OCI-M1 (cell line): Measurements from ENCODE around the gene SUSD3.

Experiments
- DNase-seq: peaks from one replicate; lab custom pipeline; 2025; lab: John Stamatoyannopoulos, UW

The SUSD3 gene

GRCh38 chr9:93123561-93124283 lies 65.2 kb downstream of the SUSD3 start:
- DNase-seq, result no peak

- no peak for DNase-seq
Observed at GRCh38 chr9:93124793-93125192, 66.3 kb downstream of the SUSD3 start.

DNA sequence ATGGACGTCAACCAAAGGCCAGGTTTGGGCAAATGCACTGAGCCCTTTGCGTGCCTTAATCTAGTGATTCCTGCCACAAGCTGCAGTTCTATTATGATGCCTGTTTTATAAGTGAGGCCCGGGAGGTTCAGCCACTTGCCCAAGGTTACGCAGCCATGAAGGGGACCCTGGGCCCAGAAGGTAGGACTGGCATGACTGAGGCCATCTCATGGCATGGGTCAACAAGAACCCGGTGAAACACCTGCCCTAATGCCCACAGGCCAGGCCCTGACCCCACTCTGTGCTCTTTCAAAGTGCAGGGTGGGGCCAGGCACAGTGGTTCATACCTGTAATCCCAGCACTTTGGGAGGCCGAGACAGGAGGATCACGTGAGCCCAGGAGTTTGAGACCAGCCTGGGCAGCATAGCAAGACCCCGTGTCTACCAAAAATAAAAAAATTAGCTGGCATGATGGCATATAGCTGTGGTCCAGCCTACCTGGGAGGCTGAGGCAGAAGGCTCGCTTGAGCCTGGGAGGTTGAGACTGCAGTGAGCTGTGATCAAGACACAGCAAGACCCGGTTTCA lies 66.9 kb downstream of the SUSD3 start:
- no peak for DNase-seq

GRCh38 chr9:93126151-93126781 lies 67.8 kb downstream of the SUSD3 start:
- DNase-seq, result no peak

DNA sequence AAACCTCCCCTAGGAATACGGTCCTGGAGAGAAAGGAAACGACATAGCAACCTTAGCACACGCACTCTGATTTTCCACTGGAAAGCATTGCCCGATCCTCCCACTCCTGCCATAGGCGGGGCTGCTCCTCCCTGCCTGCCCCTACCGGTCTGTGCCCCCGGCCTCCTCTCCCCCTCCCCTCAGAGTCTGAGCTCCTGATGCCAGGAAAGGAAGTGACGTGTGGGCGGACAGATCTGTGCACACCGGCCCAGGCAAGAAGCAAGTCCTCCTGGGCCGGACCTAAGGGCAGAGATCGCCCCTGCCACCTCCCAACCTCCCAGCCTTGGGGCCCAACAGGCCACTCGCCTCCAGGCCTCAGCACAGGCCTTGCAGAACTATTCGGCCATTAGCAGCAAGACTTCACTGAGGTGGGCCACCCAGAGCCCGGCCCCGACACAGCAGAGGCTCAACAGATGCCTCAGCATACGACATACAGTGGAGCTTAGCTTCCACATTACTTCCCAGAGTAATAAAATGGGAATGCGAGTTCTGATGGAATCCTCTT lies 68.4 kb downstream of the SUSD3 start:
- DNase-seq, result no peak

DNA sequence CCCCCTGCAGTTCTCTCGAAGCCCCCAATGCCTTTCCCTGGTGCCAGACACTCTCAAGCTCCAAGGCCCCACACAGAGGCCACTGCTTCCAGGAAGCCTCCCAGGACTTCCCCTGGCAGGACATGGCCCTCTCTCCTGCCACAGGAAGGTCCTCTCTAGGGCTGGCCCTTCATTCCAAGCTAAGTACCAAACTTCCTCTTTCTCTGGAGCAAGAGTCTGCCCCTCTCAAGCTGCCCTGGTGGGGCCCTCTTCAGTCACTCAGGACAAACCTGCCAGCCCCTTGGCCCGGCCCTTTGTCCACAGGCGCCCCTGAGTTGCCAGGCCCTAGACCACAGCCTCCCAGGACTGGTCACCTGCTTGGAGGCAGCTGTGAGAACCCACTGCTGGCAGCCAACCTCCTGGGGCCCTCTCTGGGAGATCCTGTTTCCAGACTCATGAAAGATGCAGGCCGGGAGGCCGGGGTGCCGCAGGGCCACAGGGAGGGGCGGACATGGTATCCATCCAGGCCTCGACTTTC lies 69.0 kb downstream of the SUSD3 start:
- DNase-seq, result peak; percentile 46

DNA sequence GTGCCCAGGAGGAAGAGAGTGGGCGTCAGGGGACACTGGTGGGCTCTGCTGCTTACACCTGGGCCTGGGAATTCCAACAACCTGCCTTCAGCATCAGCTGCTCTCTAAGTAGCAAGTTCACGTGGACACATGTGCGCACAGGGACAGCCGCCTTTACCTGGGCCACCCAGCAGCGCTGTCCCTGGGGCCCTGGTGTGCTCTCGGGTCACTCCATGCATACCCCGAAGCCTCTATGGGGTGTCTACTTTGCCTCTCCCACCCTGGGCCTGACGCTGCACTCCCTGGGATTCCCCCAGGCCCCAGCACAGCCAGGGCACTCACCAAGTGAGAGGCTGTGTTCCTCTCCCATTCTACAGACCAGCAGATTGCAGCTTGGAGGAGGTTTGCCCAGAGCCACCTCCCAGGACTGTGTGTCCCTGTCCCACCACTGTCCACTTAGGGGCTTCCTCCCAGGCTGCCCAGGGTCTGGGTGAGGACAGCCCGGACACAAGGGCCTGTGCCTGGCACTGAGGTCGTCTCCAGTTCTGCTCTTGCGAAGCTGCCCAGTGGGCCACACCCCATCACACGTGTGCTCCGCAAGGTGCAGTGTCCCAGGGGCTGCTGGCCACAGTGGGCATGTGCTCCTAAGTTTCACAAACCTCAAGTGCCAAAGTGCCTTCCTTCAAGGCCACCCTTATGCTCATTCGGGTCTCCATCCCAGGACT lies 69.7 kb downstream of the SUSD3 start:
- DNase-seq, result no peak

DNA sequence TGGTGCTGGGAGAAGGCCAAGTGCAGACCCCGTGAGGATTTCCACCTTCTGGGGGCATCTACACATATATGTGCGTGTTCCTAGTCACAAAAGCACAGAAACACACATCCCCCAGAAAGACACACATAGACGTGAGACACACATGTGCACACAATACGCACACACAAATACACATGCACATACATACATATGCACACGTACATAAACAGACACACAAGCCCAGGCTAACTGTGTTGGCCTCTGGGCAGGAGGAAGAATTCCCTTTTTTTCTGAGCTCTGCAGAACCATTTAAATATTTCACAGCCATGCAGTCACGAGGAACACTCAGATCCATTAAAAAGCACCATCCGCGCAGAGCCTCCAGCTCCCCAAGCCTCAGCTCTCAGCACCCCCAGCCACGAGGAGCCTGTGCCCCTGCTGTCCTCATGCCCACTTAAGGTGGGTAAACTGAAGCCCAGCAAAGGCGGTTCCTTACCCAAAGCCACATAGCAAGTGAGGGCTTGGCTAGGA lies 70.3 kb downstream of the SUSD3 start:
- DNase-seq, result no peak

GRCh38 chr9:93129286-93129685 lies 70.8 kb downstream of the SUSD3 start:
- DNase-seq, result no peak

DNA sequence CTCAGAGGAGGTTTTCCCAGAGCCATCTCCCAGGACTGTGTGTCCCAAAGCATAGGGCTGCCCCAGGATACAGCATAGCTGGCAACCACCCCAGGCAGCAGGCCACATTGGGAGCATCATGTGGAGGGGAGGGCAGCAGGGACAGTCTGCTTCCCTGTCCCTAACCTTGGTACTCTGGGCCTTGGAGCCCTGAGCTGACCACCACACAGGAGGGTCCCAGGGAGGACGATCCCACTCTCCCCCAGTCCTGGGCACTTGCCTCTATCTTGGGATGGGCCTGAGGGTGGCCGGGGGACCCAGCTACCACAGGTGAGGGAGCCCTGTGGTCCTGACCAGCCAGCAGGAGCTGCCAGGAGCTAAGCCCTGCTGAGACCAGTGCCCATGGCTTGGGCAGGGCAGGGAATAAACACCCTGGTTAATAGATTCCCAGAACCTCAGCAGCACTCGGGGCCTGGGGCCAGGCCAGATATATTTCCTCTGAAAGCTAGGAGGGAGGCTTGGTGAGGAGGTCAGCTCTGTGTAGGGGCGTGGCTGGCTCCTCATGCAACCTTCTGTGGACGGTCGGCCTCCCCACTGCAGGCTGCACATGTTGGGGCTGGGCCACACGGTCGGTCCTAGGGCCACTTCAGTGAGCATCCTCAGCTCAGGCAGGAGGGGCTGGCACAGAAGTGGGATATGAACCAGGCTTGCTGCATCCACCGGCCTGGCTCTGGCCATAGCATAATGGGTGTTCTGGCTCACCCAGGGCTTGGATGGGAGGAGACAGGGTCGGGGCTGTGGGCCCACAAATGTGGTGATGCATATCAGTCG lies 71.4 kb downstream of the SUSD3 start:
- no peak for DNase-seq

DNA sequence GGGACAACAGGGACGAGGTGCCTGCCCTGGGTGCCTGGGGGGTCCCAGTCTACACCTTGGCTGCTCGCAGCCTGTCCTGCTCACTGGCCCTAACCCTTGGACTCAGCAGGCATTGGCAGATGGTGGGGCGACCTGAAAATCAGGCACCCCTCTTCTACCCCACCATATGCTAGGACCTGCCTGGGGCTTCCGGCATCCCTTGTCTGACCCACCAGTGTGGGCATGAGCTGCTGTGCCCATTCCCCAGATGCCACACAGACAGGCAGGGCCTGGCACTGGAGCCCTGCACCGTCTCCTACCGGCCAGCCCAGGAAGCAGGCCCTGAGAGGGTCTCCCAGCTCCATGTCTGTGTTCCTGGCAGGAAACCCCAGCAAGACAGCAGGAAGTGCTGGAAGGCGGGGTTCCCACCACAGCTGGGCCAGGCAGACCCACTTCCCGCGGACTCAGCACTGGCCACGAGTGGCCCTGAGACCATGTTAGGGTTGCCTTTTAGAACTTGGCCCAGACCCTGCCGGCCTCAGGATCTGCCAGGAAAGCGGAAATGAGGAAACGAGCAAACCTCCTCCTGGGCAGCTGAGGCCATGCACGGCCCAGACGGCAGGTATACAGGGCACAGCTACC lies 72.5 kb downstream of the SUSD3 start:
- DNase-seq, result no peak

- DNase-seq, result no peak
Observed at GRCh38 chr9:93131599-93132286, 73.2 kb downstream of the SUSD3 start.

DNA sequence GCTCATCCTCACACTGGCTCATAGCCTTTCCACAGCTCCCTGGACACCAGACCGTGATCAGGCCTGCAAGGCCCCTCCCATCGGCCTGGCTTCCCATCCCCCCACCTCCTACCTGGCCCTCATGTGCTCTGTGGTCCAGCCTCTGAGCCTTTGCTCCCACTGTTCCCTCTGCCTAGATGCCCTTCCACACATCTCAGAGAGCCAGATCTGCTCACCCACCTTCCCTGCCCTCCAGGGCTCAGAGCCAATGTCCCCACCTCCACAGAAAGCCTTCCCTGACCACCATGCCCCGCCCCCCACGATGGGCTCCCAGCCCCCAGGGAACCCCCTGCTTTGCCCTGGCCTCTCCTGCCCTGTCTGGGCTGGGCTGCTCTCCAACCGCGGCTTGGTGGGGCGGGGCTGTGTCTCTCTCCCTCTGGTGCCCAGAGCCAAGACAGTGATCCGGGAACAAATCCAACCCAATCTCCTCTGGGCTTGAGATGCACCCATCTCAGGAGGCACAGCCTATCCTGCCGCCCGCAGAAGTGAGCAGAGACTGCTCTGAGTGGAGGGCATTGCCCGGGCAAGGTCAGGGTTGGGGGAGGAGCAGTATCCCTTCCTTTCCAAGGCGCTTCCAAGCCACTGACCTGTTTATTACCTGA lies 73.9 kb downstream of the SUSD3 start:
- DNase-seq, result no peak

DNA sequence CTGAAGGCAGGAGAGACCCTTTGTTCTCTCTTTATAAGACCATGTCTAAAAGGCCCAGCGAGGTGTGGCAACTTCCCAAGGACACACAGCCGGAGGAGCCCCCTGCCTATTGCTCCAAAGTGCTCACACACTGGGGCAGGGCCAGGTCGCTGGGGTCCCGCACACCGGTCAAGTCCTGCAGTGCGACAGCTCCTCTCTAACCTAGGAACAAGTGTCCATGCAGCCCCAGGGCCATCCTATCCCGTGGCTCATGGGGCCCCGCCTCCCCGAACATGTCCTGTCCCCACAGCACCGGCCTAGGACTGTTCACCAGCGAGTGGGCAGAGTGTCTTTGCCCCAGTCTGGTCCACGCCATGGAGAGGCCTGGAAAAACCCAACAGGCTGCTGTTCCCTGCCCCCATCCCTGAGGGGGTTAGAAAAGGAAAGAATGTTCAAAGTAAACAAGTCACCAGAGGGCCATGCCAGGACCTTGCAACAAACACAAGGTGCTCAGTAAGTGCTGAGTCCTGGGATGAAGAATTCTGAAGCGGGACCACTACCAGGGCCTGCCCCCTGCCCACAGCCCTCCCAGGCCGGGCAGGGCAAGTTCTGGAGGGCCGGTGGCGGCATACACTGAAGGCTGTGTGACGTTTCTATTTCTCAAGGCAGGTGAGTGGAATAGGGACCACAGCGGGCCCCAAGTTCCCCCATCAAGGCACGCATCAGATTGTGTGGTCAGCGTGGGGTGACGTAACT lies 74.6 kb downstream of the SUSD3 start:
- DNase-seq, result no peak

DNA sequence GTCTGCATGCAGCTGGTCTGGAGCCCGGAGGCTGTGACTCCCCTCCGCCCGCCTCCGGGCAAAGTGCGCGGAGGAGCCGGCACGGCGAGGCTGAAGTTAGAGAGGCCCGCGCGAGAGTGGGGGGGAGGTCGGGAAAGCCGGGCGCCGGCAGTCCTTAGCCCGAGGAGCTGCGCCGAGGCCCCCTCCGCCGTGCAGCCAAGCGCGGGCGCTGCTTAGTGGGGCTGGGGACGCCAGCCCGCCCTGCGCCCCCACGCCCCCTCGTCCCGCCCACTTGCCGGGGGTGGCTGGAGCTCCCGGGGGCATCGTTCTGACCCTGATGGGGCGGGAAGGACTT lies 75.1 kb downstream of the SUSD3 start:
- DNase-seq, result peak; percentile 80

DNA sequence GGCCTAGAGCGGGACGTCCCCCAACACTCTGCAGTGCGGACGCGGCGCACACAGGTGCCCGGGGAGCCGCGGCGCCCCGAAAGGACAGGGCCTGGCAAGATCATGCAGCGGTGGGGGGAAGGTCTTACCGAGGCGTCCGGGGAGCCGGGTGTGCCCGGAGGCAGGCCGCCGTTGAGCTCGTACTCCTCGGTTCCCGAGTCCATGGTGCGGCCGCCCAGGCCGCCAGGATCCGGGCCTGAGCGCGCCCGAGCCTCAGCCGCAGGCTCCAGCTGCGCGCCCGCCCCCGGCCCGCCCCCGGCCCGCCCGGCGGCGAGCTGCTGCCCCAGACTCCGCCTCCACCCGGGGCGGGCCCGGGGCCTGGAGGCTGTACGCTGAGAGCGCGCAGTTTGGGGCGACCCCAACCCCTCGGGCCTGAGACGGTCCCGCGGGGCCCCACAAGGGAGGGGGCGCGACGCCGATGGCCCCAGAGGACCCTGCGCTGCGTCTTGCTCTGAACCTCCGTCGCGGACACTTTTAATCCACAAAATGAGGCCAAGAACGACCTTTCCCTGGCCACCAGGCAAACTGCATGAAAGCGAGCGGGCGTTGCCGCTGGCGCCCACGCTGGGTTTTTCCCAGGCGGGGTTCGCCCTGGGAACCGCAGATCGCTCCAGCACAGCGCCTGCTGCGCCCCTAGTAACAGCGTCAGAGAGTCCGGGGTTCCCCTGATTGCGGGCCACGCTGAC lies 75.7 kb downstream of the SUSD3 start, which contains the start of gene NINJ1:
Gene NINJ1 (minus strand): TSS at position 237 of the 725 bp plus-strand sequence. CDS start 34 bp downstream, at position 203.
- DNase-seq, result peak; percentile 77
